ENCODE data around the gene ALPL.

ALPL gene

GRCh38 chr1:21530368-21531016, 21.3 kb downstream of the ALPL start:
- no peak for DNase-seq (ENCODE audit: low read depth in 2 of 2)

GRCh38 chr1:21531241-21531640, 22.0 kb downstream of the ALPL start:
- DNase-seq (ENCODE audit: low read depth in 2 of 2): no peak

GRCh38 chr1:21532496-21532895, 23.3 kb downstream of the ALPL start:
- no peak for DNase-seq (ENCODE audit: low read depth in 2 of 2)

DNA sequence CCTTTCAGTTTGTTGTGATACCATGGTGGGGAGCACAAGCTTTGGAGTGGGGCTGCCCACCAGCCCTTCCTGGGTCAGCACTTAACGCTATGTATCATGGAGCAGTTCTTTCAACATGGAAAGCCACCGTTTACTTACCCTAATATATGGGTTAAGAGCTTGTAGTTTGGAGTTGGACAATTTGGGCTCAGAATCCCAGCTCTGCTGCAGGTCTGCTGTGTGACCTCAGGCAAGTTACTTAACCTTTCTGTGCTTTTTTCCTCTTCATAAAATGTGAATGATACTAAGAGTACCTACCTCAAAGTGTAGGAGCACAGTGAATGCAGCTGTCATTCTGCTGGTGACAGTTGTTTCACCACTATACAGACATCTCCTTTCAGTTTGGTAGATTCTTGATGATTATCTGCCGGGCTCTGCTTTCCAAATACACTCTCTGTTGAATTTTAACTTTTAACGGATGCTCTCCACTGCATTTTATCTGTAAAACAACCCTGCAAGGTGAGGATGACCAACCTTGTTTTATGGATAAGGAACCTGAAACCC, 23.8 kb downstream of the ALPL start:
- DNase-seq (ENCODE audit: low read depth in 2 of 2): no peak

DNA sequence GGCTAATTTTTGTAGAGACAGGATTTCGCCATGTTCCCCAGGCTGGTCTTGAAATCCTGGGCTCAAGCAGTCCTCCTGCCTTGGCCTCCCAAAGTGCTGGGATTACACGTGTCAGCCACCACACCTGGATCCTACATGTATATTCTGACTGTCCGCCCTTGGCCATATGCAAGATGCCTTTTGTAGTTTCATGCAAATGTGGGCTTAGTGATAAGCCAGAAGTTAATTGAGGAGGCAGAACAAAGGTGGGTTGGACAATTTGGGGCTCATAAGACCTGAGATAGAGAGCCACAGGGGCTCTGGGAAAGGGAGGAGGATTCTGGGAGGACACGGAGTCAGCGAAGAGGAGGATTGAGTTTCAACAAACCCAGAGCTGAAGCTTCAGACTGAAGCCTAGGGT, 24.9 kb downstream of the ALPL start:
- no peak for DNase-seq (ENCODE audit: low read depth in 2 of 2)

DNA sequence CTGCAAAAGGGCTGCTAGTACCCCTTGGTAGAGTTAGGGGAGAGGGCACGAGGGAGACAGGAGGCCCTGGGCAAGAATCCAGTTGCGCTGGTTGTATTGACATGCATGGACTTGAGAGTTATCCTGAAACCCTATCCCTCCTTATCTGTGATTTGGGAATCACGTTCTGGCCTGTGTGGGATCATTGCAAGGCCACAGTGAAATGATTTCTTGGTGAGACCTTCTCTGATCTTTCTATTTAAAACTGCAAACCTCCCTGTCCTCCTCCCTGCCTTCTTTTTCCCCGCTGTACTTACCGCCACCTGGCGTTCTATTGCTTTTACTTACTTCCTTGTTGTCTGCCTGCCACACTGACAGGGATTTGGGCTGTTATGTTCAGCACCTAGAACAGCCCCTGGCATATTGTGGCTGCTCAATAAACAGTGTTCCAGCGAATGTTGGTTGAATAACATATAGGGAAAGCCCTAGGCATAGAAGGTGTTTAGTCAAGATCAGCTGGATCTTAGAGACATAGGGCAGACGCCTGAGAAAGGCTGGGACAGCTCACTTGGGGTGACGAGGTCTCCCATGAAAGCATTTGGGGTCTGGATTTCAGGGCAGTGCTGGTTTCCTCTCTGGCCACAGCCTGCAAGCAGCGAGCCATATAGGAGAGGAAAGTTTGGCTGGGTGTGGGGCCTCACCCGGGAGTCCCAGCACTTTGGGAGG, 25.6 kb downstream of the ALPL start:
- no peak for DNase-seq (ENCODE audit: low read depth in 2 of 2)

DNA sequence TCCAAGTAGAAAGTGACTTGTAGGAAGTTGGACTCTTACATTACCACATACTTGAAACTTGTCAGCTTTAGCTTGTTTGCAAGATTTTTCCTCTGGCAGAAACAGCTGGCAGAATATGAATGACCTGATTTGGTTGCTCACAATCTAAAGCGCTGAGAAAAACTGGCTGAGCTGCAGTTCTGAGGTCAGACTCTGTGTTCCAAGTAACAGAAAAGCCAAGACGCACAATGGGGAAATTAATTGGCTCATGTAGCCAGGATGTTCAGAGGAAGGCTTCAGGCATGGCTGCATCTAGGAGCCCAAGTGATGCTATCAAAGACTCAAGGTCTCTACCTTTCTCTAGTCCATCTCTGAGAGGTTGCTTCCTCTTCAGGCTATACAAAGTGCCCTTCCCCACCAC, 27.0 kb downstream of the ALPL start:
- no peak for DNase-seq (ENCODE audit: low read depth in 2 of 2)

DNA sequence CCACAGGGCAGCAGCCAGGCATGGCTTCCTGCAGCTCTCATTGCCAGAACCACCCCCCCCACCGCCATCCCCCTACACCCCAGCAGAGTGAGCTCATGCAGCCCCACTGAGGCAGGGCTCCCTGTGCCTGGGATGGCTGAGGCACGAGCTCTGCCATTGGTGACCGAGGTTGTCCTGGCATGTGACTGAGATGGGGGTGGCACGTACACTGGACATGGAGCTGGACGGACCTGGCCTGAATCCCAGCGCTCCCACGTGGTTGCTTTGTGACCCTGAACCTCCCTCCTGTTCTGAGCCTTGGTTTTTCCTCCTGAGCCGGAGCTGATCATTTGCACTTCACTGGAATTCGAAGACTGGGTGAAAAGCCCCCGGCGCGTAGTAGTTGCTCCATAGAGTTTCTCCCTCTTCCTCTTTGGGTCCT, 28.3 kb downstream of the ALPL start:
- no peak for DNase-seq (ENCODE audit: low read depth in 2 of 2)

DNA sequence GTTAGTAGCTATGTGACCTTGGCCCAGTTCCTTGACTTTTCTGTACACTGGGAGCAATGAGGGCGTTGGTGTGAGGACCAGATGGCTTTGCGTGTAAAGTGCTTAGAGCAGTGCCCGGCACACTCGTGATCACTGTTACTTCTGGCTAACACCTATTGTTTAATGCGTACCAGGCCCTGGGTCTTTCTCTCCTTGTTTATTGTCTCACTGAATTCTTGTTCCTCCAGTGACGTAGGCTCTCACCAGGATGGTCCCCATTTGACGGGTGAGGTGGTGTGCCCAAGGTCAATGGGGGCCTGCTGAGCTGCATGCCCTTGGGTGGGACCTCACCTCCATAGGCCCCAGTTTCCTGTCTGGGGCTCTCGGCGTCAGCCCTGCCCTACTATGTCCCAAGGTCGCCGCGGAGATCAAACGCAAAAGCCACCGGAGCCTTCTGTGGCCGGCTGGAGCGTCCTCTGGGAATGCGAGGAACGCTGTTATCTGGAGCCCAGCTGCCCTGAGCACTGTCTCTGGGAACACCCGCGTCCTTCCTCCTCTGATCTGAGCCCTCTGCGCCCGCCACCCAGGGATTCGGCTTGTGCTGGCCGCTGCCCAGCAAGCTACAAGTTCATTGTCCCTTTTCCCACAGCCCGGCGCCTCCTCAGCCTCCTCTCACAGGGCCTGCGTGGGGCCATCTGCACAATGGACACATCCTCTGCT, 28.9 kb downstream of the ALPL start:
- DNase-seq (ENCODE audit: low read depth in 2 of 2): no peak

GRCh38 chr1:21539933-21540332, 30.7 kb downstream of the ALPL start:
- no peak for DNase-seq (ENCODE audit: low read depth in 2 of 2)

GRCh38 chr1:21541329-21541728, 32.1 kb downstream of the ALPL start:
- no peak for DNase-seq (ENCODE audit: low read depth in 2 of 2)

GRCh38 chr1:21541835-21542234, 32.6 kb downstream of the ALPL start:
- no peak for DNase-seq (ENCODE audit: low read depth in 2 of 2)

DNA sequence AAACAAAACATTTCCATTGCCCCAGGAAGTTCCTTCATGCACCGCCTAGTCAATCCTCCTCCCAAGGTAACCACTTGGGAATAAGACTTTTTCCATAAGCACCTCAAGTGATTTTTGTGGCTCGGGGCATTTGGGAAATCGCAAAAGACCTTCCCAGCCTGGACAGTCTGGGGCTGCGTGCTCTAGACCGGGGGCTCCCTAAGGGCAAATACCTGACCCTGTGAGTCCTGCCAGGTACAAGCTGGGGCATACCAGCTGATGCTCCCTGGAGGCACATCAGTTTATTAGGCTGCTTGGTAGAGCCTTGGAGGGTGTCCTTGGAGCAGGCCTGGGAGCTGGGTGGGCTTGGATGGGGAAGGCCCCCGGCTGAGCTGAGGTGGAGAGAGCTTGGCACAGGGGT, 34.4 kb downstream of the ALPL start:
- DNase-seq (ENCODE audit: low read depth in 2 of 2): no peak

DNA sequence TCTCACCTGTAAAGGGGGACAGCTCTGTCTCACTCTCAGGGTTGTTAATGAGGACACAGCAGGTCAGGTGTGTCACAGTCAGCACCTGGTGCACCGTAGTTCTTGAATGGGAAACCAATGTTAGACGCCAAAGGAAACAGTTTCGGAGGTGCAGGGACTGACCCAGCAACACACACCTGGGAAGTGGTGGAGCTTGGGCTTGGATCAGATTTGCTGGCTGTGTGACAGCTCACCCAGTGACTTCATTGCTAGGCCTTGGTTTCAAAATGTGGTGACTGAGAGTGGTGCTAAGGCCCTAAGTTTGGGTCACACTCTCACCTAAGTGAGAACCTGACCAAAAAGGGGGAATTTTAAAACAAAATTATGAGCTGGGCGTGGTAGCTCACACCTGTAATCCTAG, 34.9 kb downstream of the ALPL start:
- DNase-seq (ENCODE audit: low read depth in 2 of 2): no peak

- DNase-seq (ENCODE audit: low read depth in 2 of 2): no peak
Observed at GRCh38 chr1:21546122-21546825, 37.1 kb downstream of the ALPL start.

- no peak for DNase-seq (ENCODE audit: low read depth in 2 of 2)
Observed at GRCh38 chr1:21547876-21548275, 38.7 kb downstream of the ALPL start.

GRCh38 chr1:21550097-21550496, 40.9 kb downstream of the ALPL start:
- DNase-seq (ENCODE audit: low read depth in 2 of 2): no peak

DNA sequence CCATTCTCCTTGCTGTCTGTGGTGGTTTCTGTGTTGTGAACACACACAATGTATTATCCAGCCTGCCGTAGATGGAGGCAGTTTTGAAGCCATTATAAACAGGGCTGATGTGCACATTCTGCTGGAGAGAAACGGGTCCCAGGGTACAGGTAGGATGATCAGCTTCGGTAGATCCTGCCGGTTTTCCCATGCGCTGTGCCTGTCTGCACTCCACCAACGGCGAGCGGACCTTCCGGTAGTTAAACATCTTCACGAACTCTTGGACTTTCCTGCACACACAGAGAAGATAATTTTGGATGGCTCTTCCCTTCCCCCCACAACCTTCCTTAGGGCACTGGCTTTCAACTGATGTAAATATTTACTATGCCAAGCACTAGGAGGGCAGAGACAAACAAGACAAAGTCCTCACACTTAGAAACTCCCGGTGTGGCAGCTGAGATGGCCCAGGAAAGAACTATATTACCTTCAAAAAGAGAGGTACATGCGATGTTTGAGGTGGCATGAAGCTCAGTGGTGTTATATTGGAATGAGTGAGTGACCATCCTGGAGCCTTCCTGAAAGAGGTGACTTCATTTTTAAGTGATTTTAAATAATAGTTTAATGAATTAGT, 41.7 kb downstream of the ALPL start:
- DNase-seq (ENCODE audit: low read depth in 2 of 2): no peak

DNA sequence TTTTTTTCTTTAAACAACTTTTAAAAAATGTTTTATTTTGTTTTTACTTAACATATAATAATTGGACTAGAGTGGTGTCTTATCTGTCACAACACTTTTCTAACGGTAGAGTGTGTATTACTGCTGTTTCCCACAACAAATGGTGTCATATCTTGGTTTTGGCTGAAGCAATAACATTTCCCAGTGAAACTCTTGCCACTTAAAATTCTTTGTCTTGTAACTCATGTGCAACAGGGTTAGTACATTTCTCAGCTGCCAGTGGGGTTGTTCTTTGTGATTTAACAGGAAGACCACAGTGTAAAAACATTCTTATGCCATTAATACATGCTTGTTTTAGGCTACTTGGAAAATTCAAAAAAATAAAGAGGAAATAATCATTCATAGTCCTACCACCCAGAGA, 43.5 kb downstream of the ALPL start:
- DNase-seq (ENCODE audit: low read depth in 2 of 2): no peak

DNA sequence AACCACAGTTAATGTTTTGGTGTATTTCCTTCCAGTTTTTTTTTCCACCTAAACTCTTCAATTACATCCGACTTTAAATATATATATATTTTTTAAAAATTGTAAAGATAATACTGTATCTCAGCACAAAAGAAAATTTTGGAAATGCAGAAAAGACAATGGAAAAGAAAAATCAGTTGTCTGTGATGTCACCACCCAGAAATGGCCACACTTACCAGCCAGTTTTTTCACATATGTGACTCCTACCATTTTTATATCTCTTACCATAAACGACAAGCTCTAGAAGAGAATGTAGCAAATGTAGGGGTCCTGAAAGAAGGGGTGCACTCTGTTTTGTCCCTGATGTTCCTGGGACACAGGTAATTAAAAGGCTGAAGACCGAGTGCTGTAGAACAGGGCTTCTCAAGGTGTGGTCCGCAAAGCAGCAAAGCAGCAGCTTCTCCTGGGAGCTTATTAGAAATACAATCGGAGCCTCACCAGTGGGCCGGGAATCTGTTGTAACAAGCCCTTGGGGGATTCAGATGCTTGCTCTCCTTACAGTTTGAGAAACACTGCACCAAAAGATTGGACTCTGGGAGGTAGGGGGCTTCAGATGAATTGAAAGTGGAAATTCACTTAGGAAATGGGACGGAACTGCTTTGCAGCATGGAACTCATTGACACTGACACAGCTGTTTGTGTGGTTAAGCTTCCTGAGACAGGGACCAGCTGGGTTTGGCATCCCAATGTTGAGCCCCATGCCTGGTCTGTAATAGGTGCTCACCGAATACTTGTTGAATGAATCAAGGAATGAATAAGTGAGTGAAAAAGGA, 44.1 kb downstream of the ALPL start:
- DNase-seq (ENCODE audit: low read depth in 2 of 2): no peak
